Gastrocnemius medialis (tissue), 4 donors: ENCODE results near the gene NUP214.

Experiments
- POLR2A ChIP-seq, 2 donors: fragments of 450-650 bp; IDR thresholded peaks; one replicate each; pipeline ENCODE4 v1.6.1; 2017; ENCODE audit warnings: antibody characterized with exemption in 2 of 2, mild to moderate bottlenecking in 2 of 2, moderate library complexity in 2 of 2
- TF ChIP-seq, protein P1 (sequence below), 5 experiments: fragments of 450-650 bp in 3 of 5; fragments of 200-600 bp in 2 of 5; sonication (generic) in 2 of 5; IDR thresholded peaks in 4 of 5; conservative IDR thresholded peaks in 1 of 5; 1 replicate in 4 of 5; 2 replicates in 1 of 5; pipeline ENCODE4 v1.5.1; 2016 to 2019; ENCODE audit warnings: antibody characterized with exemption in 5 of 5, mild to moderate bottlenecking in 3 of 5, moderate library complexity in 3 of 5

GRCh38 chr9:131262327-131263032 is 137.1 kb downstream of the NUP214 start:
- TF ChIP-seq, protein P1, sequence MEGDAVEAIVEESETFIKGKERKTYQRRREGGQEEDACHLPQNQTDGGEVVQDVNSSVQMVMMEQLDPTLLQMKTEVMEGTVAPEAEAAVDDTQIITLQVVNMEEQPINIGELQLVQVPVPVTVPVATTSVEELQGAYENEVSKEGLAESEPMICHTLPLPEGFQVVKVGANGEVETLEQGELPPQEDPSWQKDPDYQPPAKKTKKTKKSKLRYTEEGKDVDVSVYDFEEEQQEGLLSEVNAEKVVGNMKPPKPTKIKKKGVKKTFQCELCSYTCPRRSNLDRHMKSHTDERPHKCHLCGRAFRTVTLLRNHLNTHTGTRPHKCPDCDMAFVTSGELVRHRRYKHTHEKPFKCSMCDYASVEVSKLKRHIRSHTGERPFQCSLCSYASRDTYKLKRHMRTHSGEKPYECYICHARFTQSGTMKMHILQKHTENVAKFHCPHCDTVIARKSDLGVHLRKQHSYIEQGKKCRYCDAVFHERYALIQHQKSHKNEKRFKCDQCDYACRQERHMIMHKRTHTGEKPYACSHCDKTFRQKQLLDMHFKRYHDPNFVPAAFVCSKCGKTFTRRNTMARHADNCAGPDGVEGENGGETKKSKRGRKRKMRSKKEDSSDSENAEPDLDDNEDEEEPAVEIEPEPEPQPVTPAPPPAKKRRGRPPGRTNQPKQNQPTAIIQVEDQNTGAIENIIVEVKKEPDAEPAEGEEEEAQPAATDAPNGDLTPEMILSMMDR (IDR thresholded peaks at IDR 0.05 in 4 of 5, conservative IDR thresholded peaks at IDR 0.05 in 1 of 5) = no peak
- TF ChIP-seq POLR2A (IDR thresholded peaks at IDR 0.05) = no peak
